Activated effector memory CD4-positive, alpha-beta T cell treated with anti-CD3 and anti-CD28 coated beads, Interleukin-2, amount 50 U/mL, for 16 hours (primary cell): ENCODE results near the gene MRPL48.
"Not testable (repeated sequence)": the region's sequence is repeated elsewhere in the genome, so short reads cannot be mapped to it uniquely, and the experiment has no call there.

Experiments
- DNase-seq: peaks from one replicate; pipeline ENCODE4 v3.0.0-alpha.2; 2020

The MRPL48 gene

GRCh38 chr11:73781303-73781702 is 6.4 kb upstream of the MRPL48 start:
- DNase-seq, result no peak

GRCh38 chr11:73783483-73784020 is 4.1 kb upstream of the MRPL48 start:
- DNase-seq, result no peak

GRCh38 chr11:73784080-73784634 is 3.5 kb upstream of the MRPL48 start:
- DNase-seq, result no peak

DNA sequence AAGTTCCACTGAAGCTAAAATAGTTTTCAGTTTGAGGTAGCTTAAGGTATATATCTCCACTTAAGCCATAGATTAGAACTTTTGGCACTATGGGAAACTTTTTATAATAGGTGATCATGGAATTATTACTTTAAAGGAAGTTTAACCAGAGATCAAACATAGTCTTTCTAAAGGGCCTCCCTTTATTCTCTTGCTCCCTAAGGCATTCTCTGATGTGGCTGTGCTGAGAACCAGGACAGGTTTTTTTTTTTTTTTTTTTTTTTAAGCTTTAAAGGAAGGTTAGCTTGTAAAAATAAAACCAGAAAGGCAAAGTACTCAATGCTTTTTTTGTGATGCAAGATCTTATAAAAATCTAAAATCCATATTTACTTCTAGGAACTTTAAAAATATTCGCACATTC is 2.9 kb upstream of the MRPL48 start:
- DNase-seq, result no peak

DNA sequence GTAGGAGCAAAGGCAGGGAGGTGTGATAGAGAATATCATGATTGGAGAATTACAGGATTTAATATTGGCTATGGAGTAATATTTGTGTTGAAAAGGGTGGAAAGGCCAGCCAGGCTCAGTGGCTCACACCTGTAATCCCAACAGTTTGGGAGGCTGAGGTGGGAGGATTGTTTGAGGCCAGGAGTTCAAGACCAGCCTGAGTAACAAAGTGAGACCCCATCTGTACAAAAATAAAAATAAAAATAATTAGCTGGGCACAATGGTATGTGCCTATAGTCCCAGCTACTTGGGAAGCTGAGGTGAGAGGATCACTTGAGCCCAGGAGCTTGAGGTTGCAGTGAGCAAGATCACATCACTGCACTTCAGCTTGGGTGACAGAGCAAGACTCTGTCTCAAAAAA is 2.2 kb upstream of the MRPL48 start:
- not testable (repeated sequence) for DNase-seq

- DNase-seq, result no peak
These were observed 527 bp upstream of the MRPL48 start for GRCh38 chr11:73787051-73787642.

- no peak for DNase-seq
These were observed 1.6 kb downstream of the MRPL48 start for GRCh38 chr11:73789279-73789670.

DNA sequence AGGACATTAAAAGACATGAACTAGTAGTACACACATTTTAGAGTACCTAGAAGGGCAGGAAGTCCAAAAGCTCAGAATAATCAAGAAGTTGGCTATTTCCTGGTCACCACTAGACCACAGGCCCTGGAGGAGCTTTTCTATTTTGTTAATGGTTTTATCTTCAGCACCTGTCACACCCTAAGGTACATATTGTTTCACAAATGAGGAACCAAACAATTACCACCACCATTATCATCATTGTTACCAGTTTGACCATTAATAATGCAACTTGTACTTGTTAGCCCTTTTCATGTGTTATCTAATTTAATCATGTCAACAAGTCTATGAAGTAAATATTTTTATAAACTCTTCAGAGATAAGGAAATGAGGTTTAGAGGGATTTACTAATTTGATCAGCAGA is 4.9 kb downstream of the MRPL48 start:
- DNase-seq, result no peak

DNA sequence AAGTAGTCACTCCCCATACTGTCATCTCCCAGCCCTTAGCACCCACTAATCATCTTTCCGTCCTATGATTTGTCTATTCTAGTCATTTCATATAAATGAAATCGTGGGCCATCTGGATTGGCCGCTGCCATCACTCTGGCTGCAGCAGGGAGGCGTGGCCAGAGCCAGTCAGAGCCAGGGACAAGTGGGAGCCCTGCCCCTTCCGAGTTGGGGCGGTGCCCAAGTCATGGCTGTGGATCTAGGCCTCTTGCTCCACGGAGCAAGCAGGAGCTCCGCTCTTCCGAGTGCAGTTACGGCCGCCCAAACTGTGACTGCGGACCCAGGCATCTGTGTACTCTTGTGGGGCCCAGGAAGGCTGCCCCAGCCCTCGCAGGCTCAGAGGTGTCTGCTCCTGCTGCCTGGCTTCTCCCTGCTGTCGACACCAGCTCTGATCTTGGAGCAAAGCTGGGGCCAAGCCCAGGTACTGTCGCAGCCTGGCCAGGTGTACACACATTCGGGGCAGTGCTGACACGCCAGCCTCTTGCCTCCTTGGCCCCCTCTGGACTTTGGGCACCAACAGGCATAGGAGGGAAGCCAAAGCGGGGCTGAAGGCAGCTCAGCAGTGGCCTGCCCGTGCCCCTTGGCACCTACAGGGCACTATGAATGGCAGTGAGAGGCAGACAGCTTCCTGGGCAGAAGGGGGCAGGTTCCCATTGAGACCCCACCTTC is 8.4 kb downstream of the MRPL48 start:
- DNase-seq, result no peak

DNA sequence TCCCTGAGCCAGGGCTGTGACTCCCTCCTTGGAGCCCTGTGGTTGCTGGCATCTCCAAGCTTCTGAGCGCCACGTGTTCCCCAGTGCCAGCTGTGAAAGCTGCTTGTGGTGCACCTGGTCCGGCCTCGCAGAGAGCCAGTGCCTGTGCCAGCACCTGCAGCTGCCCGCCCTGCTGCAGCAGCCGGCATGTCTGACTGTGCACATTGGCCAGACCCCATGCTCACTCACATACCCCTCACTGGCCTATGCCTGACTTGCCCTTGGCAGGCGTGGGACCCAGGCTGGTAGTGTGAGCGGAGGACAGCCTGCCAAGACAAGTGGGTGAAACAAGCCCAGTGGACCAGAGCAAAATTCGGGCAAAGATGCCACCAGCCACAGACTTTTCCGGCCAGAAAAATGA is 9.8 kb downstream of the MRPL48 start:
- no peak for DNase-seq

GRCh38 chr11:73800276-73800806 is 12.7 kb downstream of the MRPL48 start:
- DNase-seq, result no peak

GRCh38 chr11:73801136-73801535 is 13.5 kb downstream of the MRPL48 start:
- no peak for DNase-seq

- no peak for DNase-seq
These were observed 17.0 kb downstream of the MRPL48 start for GRCh38 chr11:73804712-73805111.

DNA sequence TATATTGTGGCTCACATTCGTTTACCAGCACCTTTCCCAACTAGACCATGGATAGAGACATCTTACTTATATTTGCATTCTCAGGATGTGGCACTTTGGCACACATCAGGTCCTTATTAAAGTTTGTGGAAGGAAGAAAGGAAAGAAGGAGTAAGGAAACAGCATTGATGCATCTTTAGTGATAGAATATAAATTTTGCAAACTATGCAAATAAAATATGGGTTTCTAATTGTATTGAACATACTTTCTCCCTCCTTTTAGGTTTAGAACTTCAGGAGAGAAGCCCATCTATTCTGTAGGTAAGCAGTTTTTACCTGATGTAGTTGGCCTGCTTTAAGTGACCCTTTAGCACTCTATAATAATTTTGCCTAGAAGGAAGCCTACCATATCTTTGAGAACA is 20.4 kb downstream of the MRPL48 start:
- no peak for DNase-seq

- DNase-seq, result no peak
These were observed 23.0 kb downstream of the MRPL48 start for GRCh38 chr11:73810637-73811036.

DNA sequence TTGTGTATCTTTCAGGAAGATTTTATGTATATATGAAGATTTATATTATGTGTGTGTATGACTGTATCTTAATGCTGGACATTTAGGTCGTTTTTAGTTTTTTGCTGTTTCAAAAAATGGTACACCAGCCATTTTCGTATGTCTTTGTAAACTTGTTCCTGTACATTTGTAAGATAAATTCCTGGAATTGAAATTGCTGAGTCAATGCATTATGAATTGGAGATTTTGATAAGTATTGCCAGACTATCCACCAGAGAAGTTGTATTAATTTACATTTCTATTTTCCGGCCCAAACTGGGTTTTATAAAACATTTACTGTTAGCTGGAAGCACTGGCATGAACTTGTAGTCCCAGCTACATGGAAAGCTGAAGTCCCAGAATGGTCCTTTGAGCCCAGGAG is 24.6 kb downstream of the MRPL48 start:
- DNase-seq, result no peak

DNA sequence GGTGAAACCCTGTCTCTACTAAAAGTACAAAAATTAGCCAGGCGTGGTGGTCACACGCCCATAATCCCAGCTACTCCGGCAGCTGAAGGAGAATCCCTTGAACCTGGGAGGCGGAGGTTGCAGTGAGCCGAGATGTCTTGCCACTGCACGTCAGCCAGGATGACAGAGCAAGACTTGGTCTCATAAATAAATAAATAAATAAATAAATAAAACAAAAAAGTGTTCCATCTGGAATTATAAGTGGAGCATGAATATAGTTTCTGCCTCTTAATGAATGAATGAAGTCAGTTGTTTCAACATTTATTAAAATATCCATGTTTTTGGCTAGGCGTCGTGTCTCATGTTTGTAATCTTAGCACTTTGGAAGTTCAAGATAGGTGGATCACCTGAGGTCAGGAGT is 27.1 kb downstream of the MRPL48 start:
- no peak for DNase-seq

DNA sequence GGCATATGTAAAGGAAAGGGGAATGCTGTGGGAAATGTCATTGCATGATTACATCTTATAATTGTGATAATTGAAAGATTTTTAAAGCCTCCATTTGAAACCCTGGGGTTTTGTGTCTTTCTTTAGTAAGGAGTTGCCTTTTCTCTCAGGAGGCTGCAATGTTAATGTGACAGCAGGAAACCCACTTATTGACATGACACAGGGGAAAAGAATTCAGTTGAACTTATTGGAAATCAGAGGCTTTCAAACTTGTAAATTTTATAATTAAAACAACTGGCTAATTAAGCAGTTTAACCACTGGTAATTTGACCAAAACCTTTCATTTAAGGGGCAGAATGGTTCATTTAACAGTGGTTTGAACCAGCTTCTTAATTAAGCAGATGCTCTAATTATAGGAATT is 31.2 kb downstream of the MRPL48 start:
- DNase-seq, result no peak

GRCh38 chr11:73830261-73830660 is 42.6 kb downstream of the MRPL48 start:
- DNase-seq, result no peak

GRCh38 chr11:73833067-73833466 is 45.4 kb downstream of the MRPL48 start:
- DNase-seq, result no peak

DNA sequence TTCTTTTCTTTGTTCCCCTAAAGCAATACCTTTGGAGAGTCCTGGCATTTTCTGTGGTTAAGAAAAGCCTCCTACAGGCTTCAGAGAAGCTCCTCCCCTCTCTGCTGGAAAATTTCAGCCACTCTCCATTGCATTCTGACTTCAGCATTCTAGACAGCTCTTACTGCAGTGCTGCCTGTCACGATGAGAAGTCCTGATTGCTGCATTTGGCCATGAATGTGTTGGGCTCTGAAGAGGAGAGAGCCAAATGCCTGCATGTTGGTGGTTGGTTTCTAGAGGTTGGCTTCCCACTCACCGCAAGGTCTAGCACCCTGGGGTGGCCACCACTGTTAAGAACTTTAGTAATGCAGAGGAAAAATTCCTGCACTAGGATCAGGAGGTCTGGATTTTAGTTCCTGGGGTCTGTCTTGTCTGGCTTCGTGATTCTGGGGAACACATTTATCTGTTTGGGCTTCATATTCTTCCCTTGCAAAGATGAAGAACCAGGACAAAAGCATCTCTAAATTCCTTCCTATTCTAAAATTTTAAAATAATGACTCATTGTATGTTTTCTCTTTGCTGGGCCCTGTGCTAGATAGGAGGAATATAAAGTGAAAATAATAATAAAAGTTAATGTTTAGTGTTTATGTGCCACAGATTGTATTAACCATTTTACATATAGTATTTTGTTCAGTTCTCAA is 50.9 kb downstream of the MRPL48 start:
- DNase-seq, result no peak

GRCh38 chr11:73839123-73839457 is 51.4 kb downstream of the MRPL48 start:
- DNase-seq, result no peak

GRCh38 chr11:73851046-73851764 is 63.5 kb downstream of the MRPL48 start:
- no peak for DNase-seq
